OCI-LY1 (cell line): ENCODE data around the gene EMCN.
"Not testable (repeated sequence)": the region's sequence is repeated elsewhere in the genome, so short reads cannot be mapped to it uniquely, and the experiment has no call there.

ENCODE experiments used
- H2AFZ ChIP-seq: fragments of 200-600 bp; sonication (generic), shearing (Covaris generic); 2 replicates; pipeline ENCODE4 v1.6.0; 2014; ENCODE audit warnings: antibody characterized with exemption, mild to moderate bottlenecking, low read length
- H3F3A ChIP-seq: fragments of 200-600 bp; sonication (generic), shearing (Covaris generic); 2 replicates; pipeline ENCODE4 v1.6.0; 2014; ENCODE audit warnings: mild to moderate bottlenecking, antibody characterized with exemption, low read length, moderate library complexity; ENCODE audit not compliant: insufficient read depth
- H3K27ac ChIP-seq: fragments of 200-600 bp; sonication (generic); 2 replicates; pipeline ENCODE4 v1.5.1; 2014; ENCODE audit warnings: low read length, mixed run types, mild to moderate bottlenecking, low read depth; ENCODE audit not compliant: poor library complexity, severe bottlenecking
- H3K27me3 ChIP-seq: fragments of 200-600 bp; sonication (generic); 2 replicates; pipeline ENCODE4 v1.6.0; 2014; ENCODE audit warnings: antibody characterized with exemption, mild to moderate bottlenecking, low read length, moderate library complexity; ENCODE audit not compliant: insufficient read depth
- H3K36me3 ChIP-seq: fragments of 200-600 bp; sonication (generic); 2 replicates; pipeline ENCODE4 v1.6.1; 2014; ENCODE audit warnings: mild to moderate bottlenecking, antibody characterized with exemption, low read length, moderate library complexity, mixed read lengths; ENCODE audit not compliant: insufficient read depth
- H3K4me1 ChIP-seq: fragments of 200-600 bp; sonication (generic); 2 replicates; pipeline ENCODE4 v1.5.1; 2014; ENCODE audit warnings: mild to moderate bottlenecking, low read length, moderate library complexity; ENCODE audit not compliant: insufficient read depth, severe bottlenecking
- H3K4me2 ChIP-seq: fragments of 200-600 bp; sonication (generic), shearing (Covaris generic); 2 replicates; pipeline ENCODE4 v1.6.1; 2014; ENCODE audit warnings: low read length
- H3K4me3 ChIP-seq: fragments of 200-600 bp; sonication (generic); 2 replicates; pipeline ENCODE4 v1.5.1; 2014; ENCODE audit warnings: low read length, low read depth, mild to moderate bottlenecking, mixed read lengths; ENCODE audit not compliant: poor library complexity, severe bottlenecking
- H3K79me2 ChIP-seq: fragments of 200-600 bp; shearing (Covaris generic); 2 replicates; pipeline ENCODE4 v1.6.1; 2016; ENCODE audit warnings: mixed run types, low read length, mixed read lengths; ENCODE audit not compliant: insufficient read depth
- H3K9ac ChIP-seq: fragments of 200-600 bp; sonication (generic), shearing (Covaris generic); 2 replicates; pipeline ENCODE4 v1.6.1; 2014; ENCODE audit warnings: mild to moderate bottlenecking, low read length, mixed read lengths
- H3K9me2 ChIP-seq: fragments of 200-600 bp; sonication (generic), shearing (Covaris generic); 2 replicates; pipeline ENCODE4 v1.6.1; 2014; ENCODE audit warnings: low read depth, mild to moderate bottlenecking, low read length, mixed read lengths
- H3K9me3 ChIP-seq: fragments of 200-600 bp; shearing (Covaris generic); 2 replicates; pipeline ENCODE4 v1.6.1; 2014; ENCODE audit warnings: low read length, mixed read lengths
- H4K20me1 ChIP-seq: fragments of 200-600 bp; sonication (generic), shearing (Covaris generic); 2 replicates; pipeline ENCODE4 v1.6.0; 2016; ENCODE audit warnings: mild to moderate bottlenecking, low read length; ENCODE audit not compliant: insufficient read depth
- EZH2 ChIP-seq: fragments of 200-600 bp; sonication (generic), shearing (Covaris generic); IDR thresholded peaks from 2 replicates; pipeline ENCODE4 v1.8.0; 2017; ENCODE audit warnings: borderline replicate concordance, mixed run types, mild to moderate bottlenecking, antibody characterized with exemption, low read length, moderate library complexity, mixed read lengths
- TF ChIP-seq, protein P1 (sequence below): fragments of 200-600 bp; sonication (generic), shearing (Covaris generic); IDR thresholded peaks from 2 replicates; pipeline ENCODE4 v1.5.1; 2017; ENCODE audit warnings: mild to moderate bottlenecking, antibody characterized with exemption, low read length, moderate library complexity, mixed read lengths

Gene EMCN

DNA sequence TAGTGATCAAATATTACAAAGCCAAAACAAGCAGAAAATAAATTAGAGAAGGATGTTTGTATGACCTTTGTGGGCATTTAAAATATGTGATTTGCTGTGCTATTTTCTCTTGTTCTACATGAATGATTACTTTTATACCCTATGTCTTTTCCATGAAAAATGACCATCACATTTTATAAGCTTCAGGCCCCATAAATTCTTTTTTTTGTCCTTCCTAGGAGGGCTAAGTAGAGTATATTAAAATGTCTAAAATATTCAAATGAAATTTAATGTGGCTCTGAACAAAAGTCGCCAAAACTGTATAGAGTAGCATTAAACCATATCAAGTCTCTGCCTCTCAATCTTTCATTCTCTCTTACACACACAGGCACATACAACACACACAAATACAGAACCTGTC is 15.9 kb upstream of the EMCN start:
- TF ChIP-seq EZH2, result no peak
- TF ChIP-seq, protein P1, sequence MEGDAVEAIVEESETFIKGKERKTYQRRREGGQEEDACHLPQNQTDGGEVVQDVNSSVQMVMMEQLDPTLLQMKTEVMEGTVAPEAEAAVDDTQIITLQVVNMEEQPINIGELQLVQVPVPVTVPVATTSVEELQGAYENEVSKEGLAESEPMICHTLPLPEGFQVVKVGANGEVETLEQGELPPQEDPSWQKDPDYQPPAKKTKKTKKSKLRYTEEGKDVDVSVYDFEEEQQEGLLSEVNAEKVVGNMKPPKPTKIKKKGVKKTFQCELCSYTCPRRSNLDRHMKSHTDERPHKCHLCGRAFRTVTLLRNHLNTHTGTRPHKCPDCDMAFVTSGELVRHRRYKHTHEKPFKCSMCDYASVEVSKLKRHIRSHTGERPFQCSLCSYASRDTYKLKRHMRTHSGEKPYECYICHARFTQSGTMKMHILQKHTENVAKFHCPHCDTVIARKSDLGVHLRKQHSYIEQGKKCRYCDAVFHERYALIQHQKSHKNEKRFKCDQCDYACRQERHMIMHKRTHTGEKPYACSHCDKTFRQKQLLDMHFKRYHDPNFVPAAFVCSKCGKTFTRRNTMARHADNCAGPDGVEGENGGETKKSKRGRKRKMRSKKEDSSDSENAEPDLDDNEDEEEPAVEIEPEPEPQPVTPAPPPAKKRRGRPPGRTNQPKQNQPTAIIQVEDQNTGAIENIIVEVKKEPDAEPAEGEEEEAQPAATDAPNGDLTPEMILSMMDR, result no peak
- no peaks in the 10 kb centered on the region for H4K20me1 ChIP-seq
- H3K9me3 ChIP-seq, result no peaks in the 10 kb centered on the region
- H3K4me3 ChIP-seq, result no peak overlapping the region
- H2AFZ ChIP-seq, result no peak overlapping the region
- no peak overlapping the region for H3K9ac ChIP-seq
- no peaks in the 10 kb centered on the region for H3K9me2 ChIP-seq
- no peak overlapping the region for H3K4me2 ChIP-seq
- no peaks in the 10 kb centered on the region for H3K4me1 ChIP-seq
- no peaks in the 10 kb centered on the region for H3K36me3 ChIP-seq
- H3K79me2 ChIP-seq, result no peaks in the 10 kb centered on the region
- no peaks in the 10 kb centered on the region for H3F3A ChIP-seq
- H3K27ac ChIP-seq, result no peak overlapping the region
- H3K27me3 ChIP-seq, result no peaks in the 10 kb centered on the region

- H3F3A ChIP-seq, result not testable (repeated sequence)
Measured at GRCh38 chr4:100530161-100530560, 12.3 kb upstream of the EMCN start.

GRCh38 chr4:100525686-100526085 is 7.9 kb upstream of the EMCN start:
- no peak overlapping the region for H2AFZ ChIP-seq

More at GRCh38 chr4:100530161-100530560, 12.3 kb upstream of the EMCN start:
- H3K4me2 ChIP-seq, H3K4me3 ChIP-seq, H3K27ac ChIP-seq, H3K36me3 ChIP-seq, H3K9me2 ChIP-seq, H3K4me1 ChIP-seq, H3K27me3 ChIP-seq, H2AFZ ChIP-seq, H3K79me2 ChIP-seq, H3K9ac ChIP-seq, H3K9me3 ChIP-seq, H4K20me1 ChIP-seq: not testable (repeated sequence)

GRCh38 chr4:100519205-100519604 is 1.4 kb upstream of the EMCN start:
- H3K36me3 ChIP-seq, result no peaks in the 10 kb centered on the region
- H3K4me2 ChIP-seq, result no peak overlapping the region
- H3K9me2 ChIP-seq, result no peaks in the 10 kb centered on the region
- no peaks in the 10 kb centered on the region for H3K79me2 ChIP-seq
- no peaks in the 10 kb centered on the region for H3F3A ChIP-seq
- no peak overlapping the region for H3K27ac ChIP-seq
- no peak overlapping the region for H3K4me3 ChIP-seq
- no peaks in the 10 kb centered on the region for H3K27me3 ChIP-seq
- TF ChIP-seq, protein P1, result no peak
- no peak for TF ChIP-seq EZH2
- no peak overlapping the region for H2AFZ ChIP-seq
- H4K20me1 ChIP-seq, result no peaks in the 10 kb centered on the region
- no peaks in the 10 kb centered on the region for H3K4me1 ChIP-seq
- H3K9ac ChIP-seq, result no peak overlapping the region
- H3K9me3 ChIP-seq, result no peaks in the 10 kb centered on the region

More at GRCh38 chr4:100525686-100526085, 7.9 kb upstream of the EMCN start:
- Histone ChIP-seq H3K27ac (no peak overlapping the region), H3K4me2 (no peak overlapping the region), H4K20me1 (no peaks in the 10 kb centered on the region), H3K9ac (no peak overlapping the region), H3K79me2 (no peaks in the 10 kb centered on the region), H3K9me3 (no peaks in the 10 kb centered on the region), H3F3A (no peaks in the 10 kb centered on the region), H3K4me3 (no peak overlapping the region), H3K27me3 (no peaks in the 10 kb centered on the region), H3K36me3 (no peaks in the 10 kb centered on the region), H3K4me1 (no peaks in the 10 kb centered on the region), H3K9me2 (no peaks in the 10 kb centered on the region)
- no peak for TF ChIP-seq EZH2
- TF ChIP-seq, protein P1, result no peak
